ENCODE results near the gene IFNG. TPM values are rescaled to one million over a fixed set of nuclear protein-coding genes. Genes with fewer than 3 reads are reported as not detected.

IFNG gene
- total and polyA plus RNA-seq, 2 experiments from 2014 or later = not detected

DNA sequence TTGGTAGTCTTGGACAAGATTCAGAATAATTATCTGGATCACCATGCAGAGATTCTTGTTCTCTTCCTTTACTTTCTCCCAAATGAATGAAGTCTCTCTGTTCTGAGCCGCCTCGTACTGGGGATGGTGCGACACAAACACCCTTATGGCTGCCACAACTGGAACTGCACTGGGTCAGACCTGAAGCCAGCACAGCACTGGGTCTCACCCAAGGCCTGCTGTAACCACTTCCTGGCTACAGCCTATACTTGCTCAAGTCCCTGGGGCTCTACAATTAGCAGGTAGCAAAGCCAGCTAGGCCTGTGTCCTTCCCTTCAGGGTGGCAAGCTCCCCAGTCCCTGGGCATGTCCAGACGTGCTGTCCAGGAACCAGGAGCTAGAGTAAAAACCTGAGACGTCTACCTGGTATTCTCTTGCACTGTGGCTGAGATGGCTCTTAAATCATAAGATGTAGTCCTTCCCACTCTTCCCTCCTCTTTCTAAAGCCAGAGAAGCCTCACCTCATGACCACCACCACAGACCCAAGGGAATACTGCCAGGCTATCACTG lies 27.6 kb downstream of the IFNG start:
- WGBS (ENCODE audit: low lambda C conversion rate, missing lambda C conversion rate) = 90% methylated on average over 5 of the region's 5 CpGs
- no peak overlapping the region for H2AFZ ChIP-seq
- TF ChIP-seq CTCF (IDR thresholded peaks at IDR 0.05; ENCODE audit: poor library complexity) = no peak
- TF ChIP-seq EZH2phosphoT487 (IDR thresholded peaks at IDR 0.05; ENCODE audit: low read depth, severe bottlenecking, unreplicated experiment) = no peak
- H3K36me3 ChIP-seq (replicated peaks; ENCODE audit: insufficient read depth, low read depth) = no peaks in the 10 kb centered on the region
- no peaks in the 10 kb centered on the region for H3K9me2 ChIP-seq (replicated peaks; ENCODE audit: insufficient read depth)
- no peaks in the 10 kb centered on the region for H3K79me2 ChIP-seq
- H4K20me1 ChIP-seq (ENCODE audit: insufficient read depth, poor library complexity, severe bottlenecking) = no peaks in the 10 kb centered on the region
- H3K9me3 ChIP-seq (ENCODE audit: low read depth) = no peaks in the 10 kb centered on the region
- no peak overlapping the region for H3K27ac ChIP-seq
- no peak for DNase-seq (ENCODE audit: low spot score)
- no peak overlapping the region for H3K4me2 ChIP-seq
- no peaks in the 10 kb centered on the region for H3K4me1 ChIP-seq (ENCODE audit: insufficient read depth)
- H3K4me3 ChIP-seq = no peak overlapping the region
- no peaks in the 10 kb centered on the region for H3K27me3 ChIP-seq

DNA sequence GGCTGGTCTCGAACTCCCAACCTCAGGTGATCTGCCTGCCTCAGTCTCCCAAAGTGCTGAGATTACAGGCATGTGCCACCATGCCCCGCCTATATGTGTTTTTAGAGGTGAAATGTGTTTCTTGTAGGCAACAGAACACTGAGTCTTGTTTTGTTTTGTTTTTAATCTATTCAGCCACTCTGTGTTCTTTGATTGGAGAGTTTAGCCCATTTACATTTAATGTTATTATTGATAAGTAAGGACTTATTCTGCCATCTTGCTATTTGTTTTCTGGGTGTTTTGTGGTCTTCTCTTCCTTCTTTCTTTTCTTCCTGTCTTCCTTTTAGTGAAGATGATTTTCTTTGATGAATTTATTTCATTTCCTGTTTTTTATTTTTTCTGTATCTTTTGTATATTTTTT lies 29.6 kb downstream of the IFNG start:
- Histone ChIP-seq H3K4me3 (no peak overlapping the region), H4K20me1 (ENCODE audit: insufficient read depth, poor library complexity, severe bottlenecking) (no peaks in the 10 kb centered on the region), H3K4me2 (no peak overlapping the region), H3K36me3 (replicated peaks; ENCODE audit: insufficient read depth, low read depth) (no peaks in the 10 kb centered on the region), H3K4me1 (ENCODE audit: insufficient read depth) (no peaks in the 10 kb centered on the region), H2AFZ (no peak overlapping the region), H3K9me3 (ENCODE audit: low read depth) (no peaks in the 10 kb centered on the region), H3K79me2 (no peaks in the 10 kb centered on the region), H3K27me3 (no peaks in the 10 kb centered on the region), H3K27ac (no peak overlapping the region), H3K9me2 (replicated peaks; ENCODE audit: insufficient read depth) (no peaks in the 10 kb centered on the region)
- DNase-seq (ENCODE audit: low spot score) = no peak
- no peak for TF ChIP-seq EZH2phosphoT487 (IDR thresholded peaks at IDR 0.05; ENCODE audit: low read depth, severe bottlenecking, unreplicated experiment)
- TF ChIP-seq CTCF (IDR thresholded peaks at IDR 0.05; ENCODE audit: poor library complexity) = no peak
- TF ChIP-seq EZH2 (IDR thresholded peaks at IDR 0.05; ENCODE audit: borderline replicate concordance) = no peak
- WGBS (ENCODE audit: low lambda C conversion rate, missing lambda C conversion rate) = 86% methylated on average over 2 of the region's 2 CpGs

- no peaks in the 10 kb centered on the region for H3K27me3 ChIP-seq
- 90% methylated on average over 3 of the region's 3 CpGs for WGBS (ENCODE audit: low lambda C conversion rate, missing lambda C conversion rate)
- no peaks in the 10 kb centered on the region for H3K9me3 ChIP-seq (ENCODE audit: low read depth)
- TF ChIP-seq EZH2phosphoT487 (IDR thresholded peaks at IDR 0.05; ENCODE audit: low read depth, severe bottlenecking, unreplicated experiment) = no peak
- TF ChIP-seq EZH2 (IDR thresholded peaks at IDR 0.05; ENCODE audit: borderline replicate concordance) = no peak
- TF ChIP-seq CTCF (IDR thresholded peaks at IDR 0.05; ENCODE audit: poor library complexity) = no peak
- no peak overlapping the region for H3K4me2 ChIP-seq
- no peak overlapping the region for H3K27ac ChIP-seq
- no peaks in the 10 kb centered on the region for H4K20me1 ChIP-seq (ENCODE audit: insufficient read depth, poor library complexity, severe bottlenecking)
- H3K9me2 ChIP-seq (replicated peaks; ENCODE audit: insufficient read depth) = no peaks in the 10 kb centered on the region
- DNase-seq (ENCODE audit: low spot score) = no peak
- H3K79me2 ChIP-seq = no peaks in the 10 kb centered on the region
- H3K4me3 ChIP-seq = no peak overlapping the region
- no peak overlapping the region for H2AFZ ChIP-seq
- no peaks in the 10 kb centered on the region for H3K36me3 ChIP-seq (replicated peaks; ENCODE audit: insufficient read depth, low read depth)
- H3K4me1 ChIP-seq (ENCODE audit: insufficient read depth) = no peaks in the 10 kb centered on the region
Observed at GRCh38 chr12:68122236-68122920, 37.2 kb downstream of the IFNG start.

Data from hepatocyte (in vitro differentiated cells).